GM19099 (cell line): ENCODE measurements around the gene MTA1.

Source experiments
- POLR2A ChIP-seq: IDR thresholded peaks from 3 replicates; pipeline ENCODE4 v1.6.1; 2011; ENCODE audit warnings: low read depth; ENCODE audit not compliant: insufficient read length; ENCODE audit errors: extremely low read depth

The MTA1 gene

DNA sequence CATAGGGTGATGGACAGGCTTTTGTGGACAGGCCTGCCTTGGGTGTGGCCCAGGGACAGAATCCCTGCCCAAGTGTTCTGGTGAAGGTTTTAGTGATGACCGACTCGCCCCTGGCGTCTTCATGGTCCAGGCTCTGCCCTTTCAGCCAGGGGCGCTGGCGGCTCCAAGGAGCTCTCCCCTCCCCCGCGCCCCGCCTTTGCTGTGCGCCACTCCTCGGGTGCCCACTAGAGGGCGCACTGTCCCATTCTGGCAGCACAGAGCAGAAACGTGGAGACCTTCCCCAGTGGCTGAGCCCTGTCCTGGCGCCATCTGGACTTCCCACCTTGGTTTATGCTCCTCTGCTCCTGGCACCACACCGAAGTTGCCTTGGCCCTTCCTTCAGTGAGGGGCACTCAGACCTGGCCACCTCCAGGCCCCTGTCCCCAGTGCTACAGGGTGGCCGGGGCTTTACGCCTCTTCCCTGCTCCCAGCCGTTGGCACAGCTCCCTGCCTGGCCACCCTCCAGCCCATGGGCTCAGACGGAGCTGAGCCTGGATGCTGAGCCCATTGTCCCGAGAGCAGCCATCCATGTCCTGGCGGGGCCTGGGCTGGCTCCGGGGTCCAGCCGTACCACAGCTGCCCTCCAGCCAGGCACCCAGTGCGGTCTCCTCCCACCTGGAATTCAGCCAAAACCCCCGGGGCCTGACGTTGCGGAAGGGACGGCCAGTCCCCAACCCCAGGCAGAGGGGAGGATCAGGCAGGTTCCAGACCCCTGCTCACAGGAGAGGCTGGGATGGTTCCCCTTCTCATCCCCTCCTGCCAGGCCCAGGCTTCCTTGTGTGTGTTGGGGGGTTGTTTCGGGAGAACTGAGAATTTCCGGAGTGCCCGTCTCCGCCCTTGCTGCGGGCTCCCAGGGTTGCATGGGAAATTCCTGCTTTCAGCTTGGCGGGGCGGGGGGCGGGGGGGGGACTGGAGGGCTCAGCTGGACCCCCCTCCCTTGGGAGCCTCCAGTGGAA is 61.5 kb downstream of the MTA1 start:
- TF ChIP-seq POLR2A = no peak

DNA sequence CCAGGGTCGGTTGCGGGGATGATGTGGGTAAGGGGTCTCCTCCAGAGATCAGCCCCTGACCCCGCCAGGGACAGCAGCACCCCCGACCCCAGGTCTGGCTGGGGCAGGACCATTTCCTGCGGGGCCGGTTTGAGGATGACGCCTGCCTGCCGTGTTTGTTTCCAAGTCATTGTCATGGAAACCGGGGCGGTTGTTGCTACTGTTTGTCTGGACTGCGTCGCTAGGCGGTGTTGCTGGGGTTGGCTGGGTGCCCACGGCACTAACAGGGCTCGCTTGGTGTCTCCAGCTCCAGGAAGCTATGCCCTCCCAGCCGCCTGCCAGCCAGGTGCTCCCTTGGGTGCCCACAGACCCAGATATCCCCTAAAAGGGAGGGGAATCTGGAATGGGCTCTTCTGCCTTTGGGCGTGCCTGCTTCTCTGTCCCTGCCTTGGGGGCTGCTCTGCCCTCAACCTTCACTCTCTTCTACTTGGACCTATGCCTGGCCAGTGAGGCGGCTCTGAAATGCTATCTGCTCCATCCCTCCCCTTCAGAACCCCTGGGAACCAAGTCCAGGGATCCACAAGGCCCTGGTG is 62.3 kb downstream of the MTA1 start:
- TF ChIP-seq POLR2A = no peak

DNA sequence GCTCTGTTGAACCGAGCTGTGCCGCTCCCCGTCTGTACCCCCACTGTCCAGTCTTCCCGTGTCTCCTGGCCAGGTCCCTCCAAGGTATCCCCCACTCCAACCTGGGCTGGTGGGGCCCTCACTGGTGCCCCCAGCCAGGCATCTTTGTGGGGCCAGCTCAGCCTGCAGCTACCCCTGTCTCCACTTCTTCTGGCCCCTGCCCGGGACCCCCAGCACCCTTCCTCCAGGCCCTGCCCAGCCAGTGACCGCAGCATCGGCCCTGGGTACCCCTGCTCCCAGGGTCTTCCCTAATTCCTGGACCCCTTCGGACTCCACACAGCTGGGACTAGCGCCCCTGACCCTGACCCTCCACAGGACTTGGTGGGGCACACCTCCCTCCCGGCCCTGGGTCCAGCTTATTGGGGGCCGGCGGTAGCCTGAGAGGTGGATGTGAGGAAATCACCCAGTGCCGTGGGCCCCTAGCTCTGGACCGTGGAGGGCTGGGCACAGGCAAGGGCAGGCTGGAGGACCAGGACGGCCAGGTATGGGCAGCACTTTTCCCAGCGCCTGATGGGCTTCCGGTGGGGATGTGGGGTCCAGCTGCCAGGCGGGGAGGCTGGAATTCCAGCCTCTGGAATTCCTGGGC is 63.0 kb downstream of the MTA1 start:
- no peak for TF ChIP-seq POLR2A

DNA sequence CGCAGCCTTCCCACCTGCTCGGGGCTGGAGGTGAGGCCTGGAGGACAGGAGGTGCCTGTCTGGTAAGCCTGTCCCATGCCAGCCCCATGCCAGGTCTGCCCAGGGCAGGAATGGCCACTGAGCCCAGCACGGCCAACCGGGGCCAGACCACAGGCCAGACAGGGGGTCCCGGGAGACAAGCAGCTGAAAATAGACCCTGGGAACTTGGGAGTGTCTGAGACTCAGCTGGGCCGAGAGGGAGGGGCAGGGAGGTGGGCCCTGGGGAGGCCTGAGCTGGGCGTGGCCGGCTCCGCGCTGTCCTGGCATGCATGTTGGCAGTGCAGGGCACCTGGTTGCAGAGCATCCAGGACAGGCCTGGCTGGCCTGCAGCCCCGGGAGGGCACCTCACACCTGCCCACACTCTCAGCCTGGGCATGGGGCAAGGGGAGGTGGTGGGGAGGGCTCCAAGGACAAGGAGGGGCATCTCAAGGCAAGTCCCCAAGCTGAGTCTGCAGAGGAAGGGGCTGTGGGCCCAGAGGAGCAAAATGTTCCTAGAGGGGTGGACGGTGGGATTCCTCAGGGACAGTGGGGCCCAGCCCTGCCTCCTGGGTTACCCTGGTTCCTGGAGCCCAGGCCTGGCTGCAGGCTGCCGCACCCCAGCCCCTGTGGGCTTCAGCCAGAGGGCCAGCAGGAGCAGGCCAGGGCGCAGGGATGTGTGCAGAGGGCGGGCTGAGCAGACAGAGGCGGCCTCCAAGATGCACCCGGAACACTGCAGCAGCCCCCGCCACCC is 63.9 kb downstream of the MTA1 start:
- no peak for TF ChIP-seq POLR2A

DNA sequence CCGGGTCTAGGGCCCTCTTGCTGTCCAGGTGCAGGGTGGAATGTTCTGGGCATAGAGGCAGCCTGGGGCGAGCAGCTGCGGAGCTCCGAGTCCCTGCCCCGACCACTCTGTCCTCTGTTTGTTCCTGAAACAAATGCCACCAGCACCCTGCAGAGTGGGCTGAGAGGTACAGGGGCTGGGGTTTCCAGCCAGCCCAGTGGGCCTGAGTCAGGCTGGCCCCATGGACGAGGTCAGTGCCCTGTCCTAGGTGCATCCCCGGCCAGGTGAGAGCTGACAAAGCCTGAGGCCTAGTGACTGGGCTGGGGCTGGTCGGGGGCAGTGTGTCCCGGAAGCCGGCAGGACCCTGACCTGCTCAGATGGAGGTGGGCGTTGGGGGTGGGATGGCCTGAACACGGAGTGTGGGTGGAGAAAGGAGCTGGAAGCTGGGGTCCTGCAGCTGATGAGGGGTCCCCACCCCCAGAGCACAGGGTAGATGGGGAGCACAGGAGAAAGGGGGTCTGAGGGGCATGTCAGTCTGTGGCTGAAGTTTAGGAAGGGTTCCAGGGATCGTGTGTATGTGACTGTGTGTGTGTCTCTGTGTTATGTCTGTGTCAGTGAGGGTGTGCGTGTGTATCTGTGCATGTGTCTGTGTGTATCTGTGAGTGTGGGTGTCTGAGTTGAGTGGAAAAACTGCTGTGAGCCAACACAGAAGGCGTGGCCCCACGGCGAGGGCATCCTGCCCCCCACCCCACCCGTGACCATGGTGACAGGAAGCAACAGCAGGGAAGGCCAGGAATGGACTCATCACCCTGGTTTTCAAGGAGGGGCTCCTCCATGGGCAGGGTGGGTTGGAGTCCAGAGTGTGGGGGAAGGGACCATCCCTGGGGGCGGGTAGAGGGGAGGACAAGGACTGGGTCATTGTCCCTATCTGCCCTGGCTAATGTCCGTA is 64.7 kb downstream of the MTA1 start:
- no peak for TF ChIP-seq POLR2A

DNA sequence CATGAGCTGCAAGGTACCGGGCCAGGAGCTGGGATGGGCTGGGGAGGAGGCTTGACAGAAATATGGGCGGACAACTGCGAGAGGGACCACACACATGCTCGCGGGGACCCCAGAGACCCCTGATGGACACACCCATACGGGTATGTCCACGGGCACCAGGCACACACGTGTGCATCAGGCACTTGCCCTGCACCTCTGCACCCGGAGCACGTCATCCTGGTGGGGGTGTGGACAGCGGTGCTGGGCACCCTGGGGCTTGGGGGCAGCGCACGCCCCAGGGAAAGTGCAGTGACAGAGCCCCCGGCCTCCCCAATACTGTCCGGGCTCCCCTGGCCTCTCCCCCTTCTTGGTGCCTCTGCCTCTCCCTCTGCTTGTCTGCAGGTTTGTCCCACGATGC is 65.4 kb downstream of the MTA1 start:
- TF ChIP-seq POLR2A = no peak

DNA sequence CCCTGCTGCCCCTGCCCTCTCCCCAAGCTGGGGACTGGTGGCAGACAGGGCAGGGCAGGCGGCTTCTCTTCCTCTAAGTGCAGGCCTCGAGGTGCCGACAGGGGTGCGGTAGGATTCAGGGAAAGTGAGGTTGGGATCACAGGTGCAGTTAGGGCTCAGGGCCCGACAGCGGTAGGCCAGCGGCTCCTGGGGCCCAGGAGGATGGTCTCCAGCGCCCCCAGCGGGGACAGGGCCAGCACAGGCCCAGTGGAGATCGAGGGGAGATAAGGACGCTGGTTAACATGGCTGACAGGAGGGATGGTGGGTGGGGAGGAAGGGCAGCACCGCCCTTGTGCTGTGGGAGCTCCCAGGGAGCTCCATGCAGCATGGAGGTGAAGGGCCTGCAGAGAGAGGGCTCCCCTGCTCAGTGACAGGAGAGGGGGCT is 66.1 kb downstream of the MTA1 start:
- TF ChIP-seq POLR2A = no peak

DNA sequence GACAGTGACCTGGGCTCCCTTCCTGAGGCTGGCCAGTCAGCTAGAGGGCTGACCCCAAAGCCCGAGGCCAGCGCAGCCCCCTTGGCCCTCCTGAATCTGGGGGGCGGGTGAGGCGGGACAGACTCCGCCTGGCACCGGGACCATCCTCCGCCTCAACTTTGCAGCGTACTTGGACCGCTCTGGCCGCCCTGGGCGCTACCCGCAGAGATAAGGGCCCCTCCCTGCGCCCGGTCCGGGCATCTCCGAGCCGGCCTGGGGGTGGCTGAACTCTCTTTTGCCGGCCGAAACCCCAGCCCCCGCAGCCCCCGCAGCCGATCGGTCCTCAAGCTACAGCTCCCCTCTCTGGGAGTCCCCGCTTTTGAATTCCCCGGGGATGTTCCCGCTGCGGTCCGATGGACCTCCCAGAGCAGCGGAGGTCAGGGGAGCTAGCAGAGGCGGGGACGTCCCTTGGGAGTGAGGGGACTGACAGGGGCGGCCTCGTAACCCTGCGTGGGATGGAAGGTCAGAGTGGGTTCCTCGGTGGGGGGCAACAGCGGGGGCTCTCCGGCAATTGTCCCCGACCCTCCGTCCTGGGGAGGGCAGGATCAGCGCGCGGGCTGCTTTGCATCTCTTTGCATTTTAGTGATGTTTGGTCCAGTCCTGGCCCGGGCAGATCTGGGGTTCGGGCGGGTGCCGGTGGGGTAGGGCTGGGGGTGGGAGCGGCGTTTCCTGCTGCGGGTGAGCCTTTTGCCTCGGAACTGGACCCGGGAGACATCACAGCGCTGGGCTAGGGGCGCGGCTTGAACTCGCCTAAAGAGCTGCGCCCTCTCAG is 66.7 kb downstream of the MTA1 start, which contains the start of gene CRIP1:
TSS of gene CRIP1 (plus strand) at position 724 of the 811 bp plus-strand sequence. CDS start 374 bp downstream, outside the sequence.
- no peak for TF ChIP-seq POLR2A

DNA sequence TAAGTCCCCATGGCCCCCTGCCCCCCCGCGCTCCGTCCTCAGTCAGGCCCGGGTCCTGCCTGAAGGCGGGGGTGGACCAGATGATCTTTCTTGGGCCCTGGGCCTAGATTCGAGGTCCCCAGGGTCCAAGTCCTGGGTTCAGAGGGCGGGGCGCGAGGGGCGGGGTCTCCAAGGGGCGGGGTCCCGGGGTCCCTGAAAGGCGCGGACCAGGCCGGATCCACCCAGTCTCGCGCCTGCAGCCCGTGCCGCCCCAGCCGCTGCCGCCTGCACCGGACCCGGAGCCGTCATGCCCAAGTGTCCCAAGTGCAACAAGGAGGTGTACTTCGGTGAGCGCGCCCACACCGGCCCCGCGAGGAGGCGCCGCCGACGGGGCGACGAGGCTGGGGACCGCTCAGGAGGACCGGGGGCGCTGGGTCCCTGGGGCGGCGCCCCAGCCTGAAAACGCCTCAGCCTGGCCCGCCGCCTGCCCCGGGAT is 67.4 kb downstream of the MTA1 start:
- peak; percentile 76 for TF ChIP-seq POLR2A

DNA sequence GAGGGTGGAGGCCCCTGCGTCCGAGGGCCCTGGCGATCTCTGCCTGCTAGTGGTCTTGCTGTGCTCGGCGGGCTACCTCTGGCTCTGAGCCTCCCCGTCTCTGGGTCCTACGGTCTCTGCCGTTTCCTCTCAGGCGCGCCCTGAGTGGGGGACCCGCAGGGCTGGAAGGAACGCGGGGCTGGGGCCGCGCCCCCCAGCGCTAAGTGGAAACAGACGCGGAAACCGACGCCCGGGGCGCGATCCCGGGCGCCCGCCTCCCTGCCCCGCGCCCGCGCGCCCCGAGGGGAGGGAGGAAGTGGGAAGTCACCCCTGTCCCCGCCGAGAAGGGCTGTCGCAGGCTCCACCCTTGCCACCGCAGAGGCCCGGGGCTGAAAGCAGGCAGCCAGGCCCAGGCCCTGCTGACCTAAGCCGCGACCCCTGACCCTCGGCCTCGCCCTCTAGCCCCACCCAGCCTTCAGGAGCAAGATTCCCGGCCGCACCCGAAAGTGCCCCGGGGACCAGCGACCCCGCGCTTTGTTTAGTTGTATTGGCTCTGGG is 67.9 kb downstream of the MTA1 start:
- TF ChIP-seq POLR2A = peak; percentile 23

DNA sequence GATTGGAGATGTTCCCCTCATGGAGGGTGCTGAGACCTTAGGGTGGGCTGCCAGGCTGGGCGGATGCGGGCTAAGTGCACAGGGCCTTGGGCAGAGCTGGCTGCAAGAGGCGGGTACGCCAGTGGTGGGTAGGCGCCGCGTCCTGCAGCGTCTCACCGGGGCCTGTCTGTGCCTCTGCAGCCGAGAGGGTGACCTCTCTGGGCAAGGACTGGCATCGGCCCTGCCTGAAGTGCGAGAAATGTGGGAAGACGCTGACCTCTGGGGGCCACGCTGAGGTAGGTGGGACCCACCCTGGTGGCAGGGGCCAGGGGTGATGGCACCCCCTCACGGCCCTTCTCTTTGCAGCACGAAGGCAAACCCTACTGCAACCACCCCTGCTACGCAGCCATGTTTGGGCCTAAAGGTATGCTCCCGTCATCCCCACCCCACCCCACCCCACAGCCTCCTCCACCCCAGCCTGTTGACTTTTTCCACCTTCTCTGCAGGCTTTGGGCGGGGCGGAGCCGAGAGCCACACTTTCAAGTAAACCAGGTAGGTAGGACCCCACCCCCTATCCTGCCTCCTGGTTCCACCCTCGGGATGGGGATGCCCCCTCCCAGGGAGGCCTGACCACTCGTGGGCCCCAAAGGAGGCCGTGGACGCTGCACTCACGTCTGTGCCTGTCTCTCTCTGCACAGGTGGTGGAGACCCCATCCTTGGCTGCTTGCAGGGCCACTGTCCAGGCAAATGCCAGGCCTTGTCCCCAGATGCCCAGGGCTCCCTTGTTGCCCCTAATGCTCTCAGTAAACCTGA is 68.6 kb downstream of the MTA1 start:
- TF ChIP-seq POLR2A = no peak

DNA sequence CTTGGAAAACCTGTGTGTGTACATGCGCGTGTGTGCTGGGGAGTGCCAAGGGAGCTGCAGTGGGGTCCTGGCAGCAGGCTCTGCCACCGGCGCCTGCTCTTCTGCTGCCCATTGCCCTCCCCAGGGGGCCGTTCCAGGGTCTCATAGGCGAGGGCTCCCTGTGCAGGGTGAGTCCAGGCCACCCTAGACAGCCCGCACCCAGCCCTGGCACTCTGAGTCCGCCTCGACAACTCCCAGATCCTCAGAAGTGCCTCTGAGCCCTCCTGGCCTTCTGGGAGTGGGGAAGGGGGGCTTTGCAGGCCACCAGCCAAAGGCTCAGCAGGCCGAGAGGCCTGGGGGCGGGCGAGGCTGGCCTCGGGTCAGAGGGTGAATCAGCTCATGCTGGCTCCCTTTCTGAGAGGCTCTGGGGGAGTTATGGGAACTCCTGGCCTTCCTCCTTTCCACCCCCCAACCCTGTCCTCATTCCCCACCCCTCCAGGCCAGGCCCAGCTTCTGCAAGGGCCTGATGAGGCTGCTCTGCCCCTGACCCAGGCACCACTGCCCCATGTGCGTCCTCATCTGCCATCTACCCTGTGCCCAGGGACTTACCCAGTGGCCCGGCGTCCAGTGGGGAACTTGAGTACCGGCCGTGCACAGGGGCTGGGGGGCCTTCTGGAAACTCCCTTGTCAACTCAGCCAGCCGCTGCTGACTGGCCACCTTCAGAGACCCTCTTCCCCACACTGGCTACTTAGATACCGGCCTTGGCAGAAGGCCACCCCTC is 69.3 kb downstream of the MTA1 start:
- TF ChIP-seq POLR2A = no peak
